WTC11 (cell line): ENCODE data around the gene LTBP1. TPM values are rescaled to one million over a fixed set of nuclear protein-coding genes. Genes with fewer than 3 reads are reported as not detected.
"Not testable (repeated sequence)": the region's sequence is repeated elsewhere in the genome, so short reads cannot be mapped to it uniquely, and the experiment has no call there.

Experiments used
- ATAC-seq: fragments of 200-7000 bp; cut with Tn5 transposase; 2 replicates; pipeline ENCODE4 v1.10.0; 2021; ENCODE audit warnings: mild to moderate bottlenecking, moderate library complexity
- CTCF ChIA-PET: fragments of 300-600 bp; sonication (Branson Sonifier 250); formaldehyde crosslinking; loops from one replicate; lab custom pipeline; 2021; ENCODE audit warnings: antibody characterized with exemption; lab: Charles Lee
- POLR2A ChIA-PET: fragments of 350-600 bp; sonication (Branson Sonifier 250); formaldehyde crosslinking; loops from one replicate; lab custom pipeline; 2021; ENCODE audit warnings: antibody characterized with exemption; lab: Charles Lee
- DNase-seq: peaks from one replicate; pipeline ENCODE4 v3.0.0; 2021; ENCODE audit warnings: low spot score
- H3K27ac Mint-ChIP-seq: 2 replicates; pipeline ENCODE4 v1.8.0; 2021; ENCODE audit warnings: mixed read lengths
- H3K27me3 Mint-ChIP-seq: 2 replicates; pipeline ENCODE4 v1.8.0; 2021; ENCODE audit warnings: low read depth, mild to moderate bottlenecking, moderate library complexity, mixed read lengths
- H3K36me3 Mint-ChIP-seq: 2 replicates; pipeline ENCODE4 v1.8.0; 2021; ENCODE audit warnings: mixed read lengths
- H3K4me1 Mint-ChIP-seq: 2 replicates; pipeline ENCODE4 v1.8.0; 2022; ENCODE audit warnings: mixed read lengths
- H3K4me3 Mint-ChIP-seq: 2 replicates; pipeline ENCODE4 v1.8.0; 2021; ENCODE audit warnings: mild to moderate bottlenecking, moderate library complexity, mixed read lengths
- H3K9me3 Mint-ChIP-seq: 2 replicates; pipeline ENCODE4 v1.8.0; 2021; ENCODE audit warnings: mixed read lengths
- CBFB ChIP-seq: sonication (generic); formaldehyde crosslinking; IDR thresholded peaks from 2 replicates; pipeline ENCODE4 v1.8.1; 2022; ENCODE audit warnings: mild to moderate bottlenecking, low read depth, missing genetic modification reagents
- FOXK1 ChIP-seq: sonication (generic); formaldehyde crosslinking; IDR thresholded peaks from 2 replicates; pipeline ENCODE4 v1.8.0; 2022; ENCODE audit warnings: mild to moderate bottlenecking, moderate library complexity, missing genetic modification reagents
- GRHL2 ChIP-seq: fragments of 250-450 bp; sonication (Bioruptor Pico); IDR thresholded peaks from 2 replicates; pipeline ENCODE4 v1.8.0; 2022; ENCODE audit warnings: mild to moderate bottlenecking, moderate library complexity; ENCODE audit not compliant: insufficient replicate concordance, severe bottlenecking
- HMGA2 ChIP-seq: fragments of 250-450 bp; sonication (Bioruptor Pico); IDR thresholded peaks from 2 replicates; pipeline ENCODE4 v1.4.0; 2021; ENCODE audit warnings: mild to moderate bottlenecking, moderate library complexity
- KAT7 ChIP-seq: sonication (generic); formaldehyde crosslinking; IDR thresholded peaks from 2 replicates; pipeline ENCODE4 v1.8.1; 2023; ENCODE audit warnings: missing genetic modification reagents, mild to moderate bottlenecking, borderline replicate concordance
- MXD4 ChIP-seq: fragments of 250-450 bp; sonication (Bioruptor Pico); IDR thresholded peaks from 2 replicates; pipeline ENCODE4 v1.8.0; 2021; ENCODE audit warnings: mild to moderate bottlenecking, moderate library complexity, borderline replicate concordance
- NR1H2 ChIP-seq: sonication (generic); formaldehyde crosslinking; IDR thresholded peaks from 2 replicates; pipeline ENCODE4 v1.9.0; 2021; ENCODE audit warnings: mild to moderate bottlenecking, moderate library complexity, missing genetic modification reagents
- PRRX2 ChIP-seq: fragments of 250-450 bp; sonication (Bioruptor Pico); IDR thresholded peaks from 2 replicates; pipeline ENCODE4 v1.8.0; 2021; ENCODE audit warnings: mild to moderate bottlenecking
- RORB ChIP-seq: fragments of 250-450 bp; sonication (Bioruptor Pico); IDR thresholded peaks from 2 replicates; pipeline ENCODE4 v1.9.0; 2021; ENCODE audit warnings: mild to moderate bottlenecking
- ZNF219 ChIP-seq: sonication (generic); formaldehyde crosslinking; IDR thresholded peaks from 2 replicates; pipeline ENCODE4 v1.8.0; 2023; ENCODE audit warnings: missing genetic modification reagents, mild to moderate bottlenecking, borderline replicate concordance
- ZNF396 ChIP-seq: fragments of 250-450 bp; sonication (Bioruptor Pico); IDR thresholded peaks from 2 replicates; pipeline ENCODE4 v1.8.0; 2021; ENCODE audit warnings: mild to moderate bottlenecking, moderate library complexity, borderline replicate concordance
- total RNA-seq: library from RNA; stranded (reverse); gene quantifications from 3 replicates; pipeline ENCODE4 v1.2.3, GENCODE V29; 2021
- TF ChIP-seq, protein P1 (sequence below): sonication (generic); formaldehyde crosslinking; IDR thresholded peaks from 2 replicates; pipeline ENCODE4 v1.8.0; 2022; ENCODE audit warnings: missing genetic modification reagents
- TF ChIP-seq, protein P2 (sequence below): sonication (generic); formaldehyde crosslinking; IDR thresholded peaks from 2 replicates; pipeline ENCODE4 v1.8.1; 2022; ENCODE audit warnings: low read depth, missing genetic modification reagents, borderline replicate concordance
- TF ChIP-seq, protein P3 (sequence below): sonication (generic); formaldehyde crosslinking; IDR thresholded peaks from 2 replicates; pipeline ENCODE4 v1.8.1; 2023; ENCODE audit warnings: mild to moderate bottlenecking, missing genetic modification reagents, borderline replicate concordance
- TF ChIP-seq, protein P4 (sequence below): sonication (generic); formaldehyde crosslinking; IDR thresholded peaks from 2 replicates; pipeline ENCODE4 v1.8.0; 2022; ENCODE audit warnings: mild to moderate bottlenecking, missing genetic modification reagents
- TF ChIP-seq, protein P5 (sequence below): sonication (generic); formaldehyde crosslinking; IDR thresholded peaks from 2 replicates; pipeline ENCODE4 v1.8.0; 2022; ENCODE audit warnings: mild to moderate bottlenecking, missing genetic modification reagents
- TF ChIP-seq, protein P6 (sequence below): sonication (generic); formaldehyde crosslinking; IDR thresholded peaks from 2 replicates; pipeline ENCODE4 v1.8.1; 2023; ENCODE audit warnings: mild to moderate bottlenecking, missing genetic modification reagents

The LTBP1 gene
- total RNA-seq, 1 experiment from 2014 or later: 33.6 TPM

DNA sequence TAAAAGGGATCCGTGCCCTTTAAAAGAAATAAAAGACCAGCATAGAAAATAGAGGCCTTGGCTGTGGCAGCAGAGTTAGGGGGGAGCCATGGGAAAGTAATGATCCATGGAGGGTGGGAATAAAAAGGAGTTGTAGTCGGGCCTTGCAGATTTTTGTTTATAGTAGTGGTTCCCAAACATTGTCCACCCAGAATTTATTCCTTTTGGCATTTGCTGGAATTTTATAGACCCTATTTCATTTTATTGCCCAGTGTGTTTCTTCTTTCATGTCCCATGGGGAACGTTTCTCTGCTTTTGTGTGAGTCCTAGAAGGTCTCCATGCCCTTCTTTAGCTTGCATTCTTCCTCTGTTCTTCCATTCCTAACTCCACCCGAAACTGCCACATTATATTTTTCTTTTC is 222.2 kb downstream of the LTBP1 start (continued):
- TF ChIP-seq MXD4 (CRISPR knock-in tag) (no peak), KAT7 (CRISPR knock-in tag) (no peak), PRRX2 (no peak), NR1H2 (no peak), RORB (CRISPR knock-in tag) (no peak), CBFB (CRISPR knock-in tag) (no peak), ZNF396 (CRISPR knock-in tag) (no peak), ZNF219 (CRISPR knock-in tag) (no peak)
- TF ChIP-seq, protein P1, sequence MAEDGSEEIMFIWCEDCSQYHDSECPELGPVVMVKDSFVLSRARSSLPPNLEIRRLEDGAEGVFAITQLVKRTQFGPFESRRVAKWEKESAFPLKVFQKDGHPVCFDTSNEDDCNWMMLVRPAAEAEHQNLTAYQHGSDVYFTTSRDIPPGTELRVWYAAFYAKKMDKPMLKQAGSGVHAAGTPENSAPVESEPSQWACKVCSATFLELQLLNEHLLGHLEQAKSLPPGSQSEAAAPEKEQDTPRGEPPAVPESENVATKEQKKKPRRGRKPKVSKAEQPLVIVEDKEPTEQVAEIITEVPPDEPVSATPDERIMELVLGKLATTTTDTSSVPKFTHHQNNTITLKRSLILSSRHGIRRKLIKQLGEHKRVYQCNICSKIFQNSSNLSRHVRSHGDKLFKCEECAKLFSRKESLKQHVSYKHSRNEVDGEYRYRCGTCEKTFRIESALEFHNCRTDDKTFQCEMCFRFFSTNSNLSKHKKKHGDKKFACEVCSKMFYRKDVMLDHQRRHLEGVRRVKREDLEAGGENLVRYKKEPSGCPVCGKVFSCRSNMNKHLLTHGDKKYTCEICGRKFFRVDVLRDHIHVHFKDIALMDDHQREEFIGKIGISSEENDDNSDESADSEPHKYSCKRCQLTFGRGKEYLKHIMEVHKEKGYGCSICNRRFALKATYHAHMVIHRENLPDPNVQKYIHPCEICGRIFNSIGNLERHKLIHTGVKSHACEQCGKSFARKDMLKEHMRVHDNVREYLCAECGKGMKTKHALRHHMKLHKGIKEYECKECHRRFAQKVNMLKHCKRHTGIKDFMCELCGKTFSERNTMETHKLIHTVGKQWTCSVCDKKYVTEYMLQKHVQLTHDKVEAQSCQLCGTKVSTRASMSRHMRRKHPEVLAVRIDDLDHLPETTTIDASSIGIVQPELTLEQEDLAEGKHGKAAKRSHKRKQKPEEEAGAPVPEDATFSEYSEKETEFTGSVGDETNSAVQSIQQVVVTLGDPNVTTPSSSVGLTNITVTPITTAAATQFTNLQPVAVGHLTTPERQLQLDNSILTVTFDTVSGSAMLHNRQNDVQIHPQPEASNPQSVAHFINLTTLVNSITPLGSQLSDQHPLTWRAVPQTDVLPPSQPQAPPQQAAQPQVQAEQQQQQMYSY (CRISPR knock-in tag): no peak
- TF ChIP-seq, protein P2, sequence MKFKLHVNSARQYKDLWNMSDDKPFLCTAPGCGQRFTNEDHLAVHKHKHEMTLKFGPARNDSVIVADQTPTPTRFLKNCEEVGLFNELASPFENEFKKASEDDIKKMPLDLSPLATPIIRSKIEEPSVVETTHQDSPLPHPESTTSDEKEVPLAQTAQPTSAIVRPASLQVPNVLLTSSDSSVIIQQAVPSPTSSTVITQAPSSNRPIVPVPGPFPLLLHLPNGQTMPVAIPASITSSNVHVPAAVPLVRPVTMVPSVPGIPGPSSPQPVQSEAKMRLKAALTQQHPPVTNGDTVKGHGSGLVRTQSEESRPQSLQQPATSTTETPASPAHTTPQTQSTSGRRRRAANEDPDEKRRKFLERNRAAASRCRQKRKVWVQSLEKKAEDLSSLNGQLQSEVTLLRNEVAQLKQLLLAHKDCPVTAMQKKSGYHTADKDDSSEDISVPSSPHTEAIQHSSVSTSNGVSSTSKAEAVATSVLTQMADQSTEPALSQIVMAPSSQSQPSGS (CRISPR knock-in tag): no peak
- TF ChIP-seq, protein P3, sequence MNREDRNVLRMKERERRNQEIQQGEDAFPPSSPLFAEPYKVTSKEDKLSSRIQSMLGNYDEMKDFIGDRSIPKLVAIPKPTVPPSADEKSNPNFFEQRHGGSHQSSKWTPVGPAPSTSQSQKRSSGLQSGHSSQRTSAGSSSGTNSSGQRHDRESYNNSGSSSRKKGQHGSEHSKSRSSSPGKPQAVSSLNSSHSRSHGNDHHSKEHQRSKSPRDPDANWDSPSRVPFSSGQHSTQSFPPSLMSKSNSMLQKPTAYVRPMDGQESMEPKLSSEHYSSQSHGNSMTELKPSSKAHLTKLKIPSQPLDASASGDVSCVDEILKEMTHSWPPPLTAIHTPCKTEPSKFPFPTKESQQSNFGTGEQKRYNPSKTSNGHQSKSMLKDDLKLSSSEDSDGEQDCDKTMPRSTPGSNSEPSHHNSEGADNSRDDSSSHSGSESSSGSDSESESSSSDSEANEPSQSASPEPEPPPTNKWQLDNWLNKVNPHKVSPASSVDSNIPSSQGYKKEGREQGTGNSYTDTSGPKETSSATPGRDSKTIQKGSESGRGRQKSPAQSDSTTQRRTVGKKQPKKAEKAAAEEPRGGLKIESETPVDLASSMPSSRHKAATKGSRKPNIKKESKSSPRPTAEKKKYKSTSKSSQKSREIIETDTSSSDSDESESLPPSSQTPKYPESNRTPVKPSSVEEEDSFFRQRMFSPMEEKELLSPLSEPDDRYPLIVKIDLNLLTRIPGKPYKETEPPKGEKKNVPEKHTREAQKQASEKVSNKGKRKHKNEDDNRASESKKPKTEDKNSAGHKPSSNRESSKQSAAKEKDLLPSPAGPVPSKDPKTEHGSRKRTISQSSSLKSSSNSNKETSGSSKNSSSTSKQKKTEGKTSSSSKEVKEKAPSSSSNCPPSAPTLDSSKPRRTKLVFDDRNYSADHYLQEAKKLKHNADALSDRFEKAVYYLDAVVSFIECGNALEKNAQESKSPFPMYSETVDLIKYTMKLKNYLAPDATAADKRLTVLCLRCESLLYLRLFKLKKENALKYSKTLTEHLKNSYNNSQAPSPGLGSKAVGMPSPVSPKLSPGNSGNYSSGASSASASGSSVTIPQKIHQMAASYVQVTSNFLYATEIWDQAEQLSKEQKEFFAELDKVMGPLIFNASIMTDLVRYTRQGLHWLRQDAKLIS (CRISPR knock-in tag): no peak
- TF ChIP-seq, protein P4, sequence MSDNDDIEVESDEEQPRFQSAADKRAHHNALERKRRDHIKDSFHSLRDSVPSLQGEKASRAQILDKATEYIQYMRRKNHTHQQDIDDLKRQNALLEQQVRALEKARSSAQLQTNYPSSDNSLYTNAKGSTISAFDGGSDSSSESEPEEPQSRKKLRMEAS (CRISPR knock-in tag): no peak

DNA sequence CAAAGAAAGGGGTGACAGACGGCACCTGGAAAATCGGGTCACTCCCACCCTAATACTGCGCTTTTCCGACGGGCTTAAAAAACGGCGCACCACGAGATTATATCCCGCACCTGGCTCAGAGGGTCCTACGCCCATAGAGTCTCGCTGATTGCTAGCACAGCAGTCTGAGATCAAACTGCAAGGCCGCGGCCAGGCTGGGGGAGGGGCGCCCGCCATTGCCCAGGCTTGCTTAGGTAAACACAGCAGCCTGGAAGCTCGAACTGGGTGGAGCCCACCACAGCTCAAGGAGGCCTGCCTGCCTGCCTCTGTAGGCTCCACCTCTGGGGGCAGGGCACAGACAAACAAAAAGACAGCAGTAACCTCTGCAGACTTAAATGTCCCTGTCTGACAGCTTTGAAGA is 223.5 kb downstream of the LTBP1 start:
- H3K36me3 Mint-ChIP-seq, POLR2A ChIA-PET, H3K27ac Mint-ChIP-seq, CTCF ChIA-PET, H3K27me3 Mint-ChIP-seq, ATAC-seq, H3K4me3 Mint-ChIP-seq: not testable (repeated sequence)
- TF ChIP-seq FOXK1 (CRISPR knock-in tag): 0 out of 2 replicates have a peak, but pooled peaks have one; percentile 21
- Mint-ChIP-seq H3K4me1 (peaks cover 25% of the 10 kb centered on the region), H3K9me3 (peaks cover 12% of the 10 kb centered on the region)
- DNase-seq: peak; percentile 66

DNA sequence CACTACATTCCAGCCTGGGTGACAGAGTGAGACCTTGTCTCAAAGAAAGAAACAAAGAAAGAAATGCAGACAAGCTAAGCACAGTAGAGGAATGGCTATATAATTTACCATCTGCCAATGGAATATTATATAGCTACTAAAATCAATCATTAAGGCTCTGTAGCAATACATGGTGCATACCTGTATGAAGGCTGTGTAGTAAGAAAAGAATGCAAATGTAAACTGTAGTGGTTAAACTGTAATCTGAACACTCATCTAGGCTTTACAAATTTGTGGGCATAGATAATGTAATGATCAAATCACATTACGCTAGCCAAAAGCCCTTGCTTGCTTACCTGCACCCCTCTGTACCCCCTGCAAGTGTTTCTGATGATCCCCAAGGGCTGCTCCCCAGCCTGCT is 230.9 kb downstream of the LTBP1 start:
- TF ChIP-seq, protein P5, sequence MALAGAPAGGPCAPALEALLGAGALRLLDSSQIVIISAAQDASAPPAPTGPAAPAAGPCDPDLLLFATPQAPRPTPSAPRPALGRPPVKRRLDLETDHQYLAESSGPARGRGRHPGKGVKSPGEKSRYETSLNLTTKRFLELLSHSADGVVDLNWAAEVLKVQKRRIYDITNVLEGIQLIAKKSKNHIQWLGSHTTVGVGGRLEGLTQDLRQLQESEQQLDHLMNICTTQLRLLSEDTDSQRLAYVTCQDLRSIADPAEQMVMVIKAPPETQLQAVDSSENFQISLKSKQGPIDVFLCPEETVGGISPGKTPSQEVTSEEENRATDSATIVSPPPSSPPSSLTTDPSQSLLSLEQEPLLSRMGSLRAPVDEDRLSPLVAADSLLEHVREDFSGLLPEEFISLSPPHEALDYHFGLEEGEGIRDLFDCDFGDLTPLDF (CRISPR knock-in tag): no peak
- no peak for TF ChIP-seq HMGA2
- TF ChIP-seq, protein P6, sequence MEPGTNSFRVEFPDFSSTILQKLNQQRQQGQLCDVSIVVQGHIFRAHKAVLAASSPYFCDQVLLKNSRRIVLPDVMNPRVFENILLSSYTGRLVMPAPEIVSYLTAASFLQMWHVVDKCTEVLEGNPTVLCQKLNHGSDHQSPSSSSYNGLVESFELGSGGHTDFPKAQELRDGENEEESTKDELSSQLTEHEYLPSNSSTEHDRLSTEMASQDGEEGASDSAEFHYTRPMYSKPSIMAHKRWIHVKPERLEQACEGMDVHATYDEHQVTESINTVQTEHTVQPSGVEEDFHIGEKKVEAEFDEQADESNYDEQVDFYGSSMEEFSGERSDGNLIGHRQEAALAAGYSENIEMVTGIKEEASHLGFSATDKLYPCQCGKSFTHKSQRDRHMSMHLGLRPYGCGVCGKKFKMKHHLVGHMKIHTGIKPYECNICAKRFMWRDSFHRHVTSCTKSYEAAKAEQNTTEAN (CRISPR knock-in tag): no peak
- no peak for TF ChIP-seq GRHL2 (CRISPR knock-in tag)
- no peak for TF ChIP-seq FOXK1 (CRISPR knock-in tag)
- POLR2A ChIA-PET: interaction anchor here (0.7 kb wide), 1 partner anchor 12 kb away, joined by 3 read pairs; no protein-coding TSS in a partner anchor
- no peak overlapping the region for H3K4me3 Mint-ChIP-seq
- DNase-seq (no peak), ATAC-seq (no peak)
- no peak overlapping the region for H3K27ac Mint-ChIP-seq
- H3K27me3 Mint-ChIP-seq: no peaks in the 10 kb centered on the region
- no peaks in the 10 kb centered on the region for H3K4me1 Mint-ChIP-seq
- peaks cover under 1% of the 10 kb centered on the region; the same call in 1 of the 2 replicates for H3K9me3 Mint-ChIP-seq
- CTCF ChIA-PET: no interaction called here
- H3K36me3 Mint-ChIP-seq: no peaks in the 10 kb centered on the region
